H1 (cell line): Measurements from ENCODE around the gene NEDD4L. TPM values are rescaled to one million over a fixed set of nuclear protein-coding genes. Genes with fewer than 3 reads are reported as not detected.

Experiments used
- CTCF ChIA-PET: fragments of 300-600 bp; sonication (Branson Sonifier 250); formaldehyde crosslinking; loops from one replicate; lab custom pipeline; 2021; ENCODE audit not compliant: partially characterized antibody; lab: Charles Lee
- POLR2A ChIA-PET: fragments of 300-600 bp; sonication (Branson Sonifier 250); formaldehyde crosslinking; loops from one replicate; lab custom pipeline; 2021; ENCODE audit warnings: inconsistent platforms; ENCODE audit not compliant: partially characterized antibody; lab: Charles Lee
- DNase-seq, 2 experiments: peaks; one replicate each; pipeline versions ENCODE4 v3.0.0 to v3.0.0-alpha.2; 2010 to 2022; ENCODE audit warnings: low spot score in 2 of 2, low read depth in 1 of 2, mixed read lengths in 1 of 2
- FAIRE-seq: peaks from 2 replicates; lab custom pipeline; 2011; peaks lifted over from hg19 to GRCh38; lab: Jason Lieb, UNC
- H2AFZ ChIP-seq: 2 replicates; pipeline ENCODE4 v1.8.1; 2012; ENCODE audit warnings: low read length, inconsistent platforms
- H2AK5ac ChIP-seq: 2 replicates; pipeline ENCODE4 v1.6.1; 2013; ENCODE audit warnings: low read depth, low read length
- H2BK120ac ChIP-seq: replicated peaks from 2 replicates; pipeline ENCODE3; 2013; ENCODE audit warnings: low read depth, low read length, inconsistent platforms
- H2BK12ac ChIP-seq: 2 replicates; pipeline ENCODE4 v1.6.1; 2013; ENCODE audit warnings: low read depth, low read length
- H2BK15ac ChIP-seq: 2 replicates; pipeline ENCODE4 v1.6.1; 2013; ENCODE audit warnings: low read length
- H2BK20ac ChIP-seq: 2 replicates; pipeline ENCODE4 v1.6.1; 2013; ENCODE audit warnings: low read length
- H2BK5ac ChIP-seq: 2 replicates; pipeline ENCODE4 v1.6.1; 2013; ENCODE audit warnings: low read depth, low read length
- H3K14ac ChIP-seq: 2 replicates; pipeline ENCODE4 v1.6.1; 2013; ENCODE audit warnings: inconsistent platforms; ENCODE audit not compliant: insufficient read length
- H3K18ac ChIP-seq: 2 replicates; pipeline ENCODE4 v1.6.1; 2013; ENCODE audit warnings: low read length; ENCODE audit errors: extremely low read depth
- H3K23ac ChIP-seq: 2 replicates; pipeline ENCODE4 v1.6.1; 2013; ENCODE audit warnings: inconsistent platforms; ENCODE audit not compliant: insufficient read length
- H3K23me2 ChIP-seq: 2 replicates; pipeline ENCODE4 v1.6.1; 2013; ENCODE audit warnings: low read depth, low read length
- H3K27ac ChIP-seq: 2 replicates; pipeline ENCODE4 v1.6.1; 2011; ENCODE audit warnings: low read depth, low read length, inconsistent platforms
- H3K27me3 ChIP-seq, 4 experiments: replicated peaks in 1 of 4; 1 replicate in 1 of 4; 2 replicates in 3 of 4; pipeline versions ENCODE4 v1.6.1 to v1.8.1; 2011 to 2013; ENCODE audit warnings: low read length in 3 of 4, mild to moderate bottlenecking in 3 of 4, inconsistent platforms in 2 of 4, mixed read lengths in 2 of 4, moderate library complexity in 1 of 4; ENCODE audit not compliant: control insufficient read depth in 3 of 4, insufficient read depth in 3 of 4; ENCODE audit errors: extremely low read depth in 1 of 4
- H3K36me3 ChIP-seq, 4 experiments: 2 replicates each; pipeline versions ENCODE4 v1.6.1 to v1.8.1; 2011 to 2013; ENCODE audit warnings: mild to moderate bottlenecking in 4 of 4, low read length in 3 of 4, moderate library complexity in 2 of 4, control low read depth in 1 of 4, inconsistent platforms in 1 of 4; ENCODE audit not compliant: insufficient read depth in 4 of 4, control insufficient read depth in 2 of 4
- H3K4ac ChIP-seq: replicated peaks from 2 replicates; pipeline ENCODE3; 2013; ENCODE audit warnings: low read length, low read depth, mixed read lengths, inconsistent platforms; ENCODE audit not compliant: insufficient read length
- H3K4me1 ChIP-seq, 4 experiments: replicated peaks in 1 of 4; 1 replicate in 1 of 4; 2 replicates in 3 of 4; pipeline versions ENCODE4 v1.6.1 to v1.8.1; 2011 to 2013; ENCODE audit warnings: low read length in 3 of 4, inconsistent platforms in 2 of 4, mixed read lengths in 1 of 4; ENCODE audit not compliant: insufficient read depth in 4 of 4, control insufficient read depth in 3 of 4
- H3K4me2 ChIP-seq, 2 experiments: 2 replicates each; pipeline versions ENCODE4 v1.6.1 to v1.8.1; 2011 to 2013; ENCODE audit warnings: low read depth in 2 of 2, low read length in 2 of 2, control low read depth in 1 of 2, inconsistent platforms in 1 of 2, mild to moderate bottlenecking in 1 of 2; ENCODE audit not compliant: insufficient read depth in 1 of 2
- H3K4me3 ChIP-seq, 4 experiments: fragments of 200-600, 300-600 bp in 1 of 4; sonication (generic), shearing (Covaris generic), sonication (Bioruptor Twin) in 1 of 4; 2 replicates each; pipeline versions ENCODE4 v1.5.1 to v1.8.1; 2011 to 2016; ENCODE audit warnings: low read length in 4 of 4, low read depth in 3 of 4, control low read depth in 2 of 4, inconsistent platforms in 2 of 4, mild to moderate bottlenecking in 2 of 4, mixed read lengths in 1 of 4, moderate library complexity in 1 of 4; ENCODE audit not compliant: insufficient read depth in 2 of 4; ENCODE audit errors: extremely low read depth in 1 of 4
- H3K56ac ChIP-seq: replicated peaks from 2 replicates; pipeline ENCODE3; 2013; ENCODE audit warnings: low read depth, mild to moderate bottlenecking, mixed read lengths, low read length, inconsistent platforms; ENCODE audit not compliant: insufficient read length
- H3K79me1 ChIP-seq: 2 replicates; pipeline ENCODE4 v1.6.1; 2013; ENCODE audit warnings: low read depth, low read length, control low read depth
- H3K79me2 ChIP-seq, 2 experiments: 2 replicates each; pipeline versions ENCODE4 v1.6.1 to v1.8.1; 2012 to 2013; ENCODE audit warnings: low read length in 2 of 2, mild to moderate bottlenecking in 2 of 2, inconsistent platforms in 1 of 2; ENCODE audit not compliant: insufficient read depth in 2 of 2, control insufficient read depth in 1 of 2
- H3K9ac ChIP-seq, 4 experiments: replicated peaks in 1 of 4; 1 replicate in 1 of 4; 2 replicates in 3 of 4; pipeline versions ENCODE4 v1.6.1 to v1.8.1; 2011 to 2013; ENCODE audit warnings: low read depth in 3 of 4, low read length in 3 of 4, control low read depth in 2 of 4, mild to moderate bottlenecking in 2 of 4, moderate library complexity in 2 of 4, inconsistent platforms in 1 of 4; ENCODE audit errors: extremely low read depth in 1 of 4
- H3K9me3 ChIP-seq, 2 experiments: 2 replicates each; pipeline versions ENCODE4 v1.6.1 to v1.8.1; 2012 to 2013; ENCODE audit warnings: mild to moderate bottlenecking in 2 of 2, moderate library complexity in 2 of 2, control low read depth in 1 of 2, inconsistent platforms in 1 of 2, low read depth in 1 of 2, low read length in 1 of 2, mixed read lengths in 1 of 2; ENCODE audit not compliant: insufficient read depth in 2 of 2
- H4K20me1 ChIP-seq, 2 experiments: replicated peaks in 1 of 2; 2 replicates each; pipeline versions ENCODE3 to v1.8.1; 2011 to 2013; ENCODE audit warnings: inconsistent platforms in 2 of 2, low read length in 2 of 2, mild to moderate bottlenecking in 1 of 2; ENCODE audit not compliant: insufficient read depth in 2 of 2, control insufficient read depth in 1 of 2
- H4K5ac ChIP-seq: 2 replicates; pipeline ENCODE4 v1.6.1; 2013; ENCODE audit warnings: low read length, low read depth, mixed read lengths, inconsistent platforms; ENCODE audit not compliant: insufficient read length
- H4K8ac ChIP-seq: 2 replicates; pipeline ENCODE4 v1.8.0; 2013; ENCODE audit warnings: mild to moderate bottlenecking, moderate library complexity, low read length, inconsistent platforms; ENCODE audit not compliant: insufficient read depth; ENCODE audit errors: extremely low read depth
- H4K91ac ChIP-seq: replicated peaks from 2 replicates; pipeline ENCODE3; 2013; ENCODE audit warnings: low read length, mixed read lengths, inconsistent platforms; ENCODE audit not compliant: insufficient read length
- SIX5 ChIP-seq: IDR thresholded peaks from 2 replicates; pipeline ENCODE4 v1.6.1; 2011; ENCODE audit warnings: mild to moderate bottlenecking, low read depth, low read length
- WGBS, 2 experiments: shearing (Covaris generic) in 1 of 2; methylation state at CpG; one replicate each; pipeline versions ENCODE4 v1.1.6 to v1.1.7; 2013 to 2015; ENCODE audit warnings: low lambda C conversion rate in 2 of 2, mixed read lengths in 2 of 2, inconsistent platforms in 1 of 2, low coverage in 1 of 2, missing lambda C conversion rate in 1 of 2; ENCODE audit not compliant: insufficient replicate concordance in 2 of 2, insufficient coverage in 1 of 2, insufficient read length in 1 of 2; ENCODE audit errors: extremely low coverage in 1 of 2, missing lambda C conversion rate in 1 of 2; 5-methylcytosine and 5-hydroxymethylcytosine counted together
- polyA plus RNA-seq, 7 experiments: library from polyadenylated mRNA; depleted of rRNA in 3 of 7; stranded (reverse) in 5 of 7; unstranded in 2 of 7; fragments of >200 nt in 5 of 7; fragments of 200-250 nt in 2 of 7; gene quantifications; 1 replicate in 5 of 7; 2 replicates in 1 of 7; 4 replicates in 1 of 7; pipeline versions ENCODE4 v1.2.1 to v1.2.3, GENCODE V29; 2011 to 2013; ENCODE audit warnings: missing spikeins in 2 of 7, mixed read lengths in 2 of 7
- total RNA-seq: library from RNA; stranded (reverse); fragmentation: NEBNext Ultra II Directional; extraction: Animal tissue kit (Norgen Biotek cat#: 25700); gene quantifications from 2 replicates; pipeline ENCODE4 v1.2.1, GENCODE V29; 2021

Gene NEDD4L
- total and polyA plus RNA-seq, 2 of the 8 experiments (the other 6 are each of a cell fraction or from before 2014, with no cell fraction given): 37.3 to 69.8 TPM

- Histone ChIP-seq H4K8ac (no peak overlapping the region), H3K9ac (no peak overlapping the region), H3K79me2 (peaks cover 0 to 72% of the 10 kb centered on the region in 2 experiments; a peak in 2 of 4 replicates), H3K36me3 (no peaks in the 10 kb centered on the region), H3K18ac (no peak overlapping the region), H3K23ac (no peak overlapping the region), H2BK20ac (no peak overlapping the region), H4K20me1 (peaks cover 0 to 4% of the 10 kb centered on the region in 2 experiments)
- ChIA-PET CTCF (interaction anchor here (0.7 to 1.9 kb wide), 6 partner anchors 42 to 380 kb away, joined by 3 to 4 read pairs (median 3); partner anchors contain the start of gene NEDD4L), POLR2A (interaction anchor here (1.4 kb wide), 1 partner anchor 61 kb away, joined by 5 read pairs; no protein-coding TSS in a partner anchor)
- no peak for TF ChIP-seq SIX5
- TF ChIP-seq, all 59 proteins: peak for 0
- Histone ChIP-seq H3K9me3 (no peaks in the 10 kb centered on the region), H3K4me1 (peaks cover 1 to 31% (median 14%) of the 10 kb centered on the region in 4 experiments), H3K4ac (no peak overlapping the region), H2AK5ac (no peak overlapping the region), H3K79me1 (peaks cover 12% of the 10 kb centered on the region), H4K5ac (no peak overlapping the region), H2BK5ac (no peak overlapping the region), H3K23me2 (no peaks in the 10 kb centered on the region), H3K4me2 (peak overlapping the region in 1 of 2 experiments; percentile 13; a peak in 2 of 4 replicates), H3K56ac (no peak overlapping the region), H2AFZ (no peak overlapping the region), H3K27ac (no peak overlapping the region), H2BK15ac (no peak overlapping the region), H3K4me3 (no peak overlapping the region), H3K14ac (no peak overlapping the region), H3K27me3 (no peaks in the 10 kb centered on the region), H4K91ac (no peak overlapping the region), H2BK12ac (no peak overlapping the region), H2BK120ac (no peak overlapping the region)
- FAIRE-seq (no peak), DNase-seq (no peak)
- WGBS, 2 experiments: 91% methylated on average over 3 of the region's 3 CpGs; no CpG with 5 or more reads in 1 of the 2 experiments
These were observed 61.8 kb downstream of the NEDD4L start for GRCh38 chr18:58105888-58106260.
